Renal cortical epithelial cell (primary cell): Measurements from ENCODE around the gene TRIO. TPM values are rescaled to one million over a fixed set of nuclear protein-coding genes. Genes with fewer than 3 reads are reported as not detected.
"Not testable (repeated sequence)": the region's sequence is repeated elsewhere in the genome, so short reads cannot be mapped to it uniquely, and the experiment has no call there.

ENCODE experiments used
- DNase-seq: peaks from one replicate; pipeline ENCODE4 v3.0.0-alpha.2; 2011; ENCODE audit warnings: low read depth
- total RNA-seq: library from RNA; depleted of rRNA; stranded (reverse); fragments of >200 nt; gene quantifications from 2 replicates; pipeline ENCODE4 v1.2.3, GENCODE V29; 2014

Gene TRIO
- total RNA-seq, 1 donor from 2014 or later: 408 TPM

GRCh38 chr5:14545308-14545707 is 402.2 kb downstream of the TRIO start:
- DNase-seq: no peak

- no peak for DNase-seq
Measured at GRCh38 chr5:14545862-14546261, 402.7 kb downstream of the TRIO start.

DNA sequence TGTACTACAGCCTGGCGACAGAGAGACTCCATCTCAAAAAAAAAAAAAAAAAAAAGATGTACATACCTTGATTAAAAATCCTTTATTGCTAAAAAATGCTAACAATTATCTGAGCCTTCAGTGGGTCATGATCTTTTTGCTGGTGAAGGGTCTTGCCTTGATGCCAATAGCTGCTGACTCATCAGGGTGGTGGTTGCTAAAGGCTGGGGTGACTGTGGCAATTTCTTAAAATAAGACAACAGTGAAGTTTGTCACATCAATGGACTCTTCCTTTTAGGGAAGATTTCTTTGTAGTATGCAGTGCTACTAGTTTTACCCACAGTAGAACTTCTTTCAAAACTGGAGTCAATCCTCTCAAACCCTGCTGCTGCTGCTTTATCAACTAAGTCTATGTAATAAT is 404.5 kb downstream of the TRIO start:
- DNase-seq: no peak

DNA sequence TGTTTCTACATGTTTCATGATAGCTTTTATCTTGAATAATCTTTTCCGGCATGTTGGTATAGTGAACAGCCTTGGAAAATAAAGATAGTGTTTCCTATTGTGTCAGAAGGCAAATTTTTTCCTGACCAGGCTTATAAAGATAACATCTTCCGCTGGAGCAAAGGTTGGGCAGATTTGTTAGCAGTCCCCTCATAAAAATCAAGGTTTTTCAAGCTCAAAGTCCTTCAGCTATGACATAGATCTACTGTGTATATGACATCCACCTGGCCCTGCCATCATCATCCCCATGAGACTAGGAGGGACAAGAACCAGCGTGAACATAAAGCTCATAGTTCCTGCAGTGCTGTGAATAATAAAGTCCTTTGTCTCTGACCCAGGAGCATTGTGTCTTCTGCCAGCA is 408.1 kb downstream of the TRIO start:
- DNase-seq: no peak

GRCh38 chr5:14552017-14552416 is 408.9 kb downstream of the TRIO start:
- DNase-seq: no peak

DNA sequence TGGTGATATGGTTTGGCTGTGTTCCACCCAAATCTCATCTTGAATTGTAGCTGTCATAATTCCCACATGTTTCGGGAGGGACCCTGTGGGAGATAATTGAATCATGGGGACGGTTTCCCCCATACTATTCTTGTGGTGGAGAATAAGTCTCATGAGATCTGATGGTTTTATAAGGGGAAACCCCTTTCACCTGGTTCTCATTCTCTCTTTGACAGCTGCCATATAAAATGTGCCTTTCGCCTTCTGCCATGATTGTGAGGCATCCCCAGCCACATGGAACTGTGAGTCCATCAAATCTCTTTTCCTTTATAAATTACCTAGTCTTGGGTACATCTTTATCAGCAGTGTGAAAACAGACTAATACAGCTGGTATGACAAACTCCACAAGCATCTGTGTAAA is 411.1 kb downstream of the TRIO start:
- not testable (repeated sequence) for DNase-seq

DNA sequence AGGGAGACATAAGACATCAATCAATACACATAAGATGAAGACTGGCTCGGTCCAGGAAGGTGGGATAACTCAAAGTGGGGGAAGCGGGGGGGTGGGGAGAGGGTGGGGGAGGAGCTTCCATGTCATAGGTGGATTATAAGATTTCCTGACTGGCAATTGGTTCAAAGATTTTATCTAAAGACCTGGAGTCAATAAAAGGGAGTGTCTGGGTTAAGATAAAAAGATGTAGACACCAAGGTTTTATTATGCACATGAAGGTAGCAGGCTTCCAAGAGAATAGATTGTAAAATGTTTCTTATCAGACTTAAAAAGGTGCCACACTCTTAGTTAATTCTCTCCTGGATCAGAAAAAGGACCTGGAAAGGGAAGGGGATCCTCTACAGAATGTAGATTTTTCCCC is 412.9 kb downstream of the TRIO start:
- DNase-seq: no peak

GRCh38 chr5:14557203-14557770 is 414.1 kb downstream of the TRIO start:
- no peak for DNase-seq

DNA sequence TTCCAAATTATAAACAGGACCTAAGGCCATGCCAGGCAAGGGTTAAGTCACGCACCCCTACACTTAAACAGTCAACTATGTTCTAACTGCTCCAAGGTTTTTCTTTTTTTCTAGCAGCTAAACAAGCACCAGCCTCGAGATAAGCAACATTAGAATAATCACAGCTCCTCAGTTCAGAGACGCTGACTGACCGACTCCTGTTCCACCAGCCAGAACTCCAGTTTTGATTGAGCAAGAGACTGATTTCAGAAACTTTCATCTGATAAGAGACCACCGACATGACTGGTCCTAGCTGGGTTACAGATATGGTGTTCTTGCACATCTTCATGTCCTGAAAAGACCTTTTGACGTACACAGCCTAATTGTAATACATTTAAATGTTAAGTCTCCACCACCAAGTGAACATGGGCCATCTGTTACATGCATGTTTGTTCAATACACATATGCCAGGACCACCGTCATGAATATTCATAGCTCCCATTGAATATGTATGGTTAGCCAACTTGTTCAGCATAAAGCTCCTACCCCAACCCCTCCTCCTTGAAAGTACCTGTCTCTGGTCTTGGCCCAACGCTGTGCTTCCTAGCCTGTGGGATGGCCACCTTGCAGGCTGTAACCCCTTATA is 414.8 kb downstream of the TRIO start:
- DNase-seq: no peak

Other genes starting within 250 kb of the TRIO start
- 3.6 and 7.7 TPM in 2 replicates for gene DNAH5, start 198.7 kb upstream of the TRIO start, total RNA-seq